CD4-positive, alpha-beta T cell treated with Interleukin-17A for 4 hours (primary cell): ENCODE data around the gene SDK1.

Experiments
- DNase-seq: peaks from one replicate; pipeline ENCODE4 v3.0.0-alpha.2; 2020; ENCODE audit warnings: mixed read lengths

The SDK1 gene

GRCh38 chr7:4003503-4003902 is 702.5 kb downstream of the SDK1 start:
- no peak for DNase-seq

GRCh38 chr7:4006687-4007086 is 705.6 kb downstream of the SDK1 start:
- DNase-seq = no peak

GRCh38 chr7:4009211-4010060 is 708.4 kb downstream of the SDK1 start:
- DNase-seq = no peak

- DNase-seq = no peak
These were observed 709.1 kb downstream of the SDK1 start for GRCh38 chr7:4010061-4010605.

GRCh38 chr7:4010923-4011656 is 710.0 kb downstream of the SDK1 start:
- no peak for DNase-seq

- DNase-seq = no peak
These were observed 712.7 kb downstream of the SDK1 start for GRCh38 chr7:4013793-4014192.

- no peak for DNase-seq
These were observed 713.4 kb downstream of the SDK1 start for GRCh38 chr7:4014346-4015050.

GRCh38 chr7:4015371-4015770 is 714.3 kb downstream of the SDK1 start:
- DNase-seq = no peak

- DNase-seq = no peak
These were observed 714.9 kb downstream of the SDK1 start for GRCh38 chr7:4015996-4016395.

GRCh38 chr7:4017081-4017480 is 716.0 kb downstream of the SDK1 start:
- no peak for DNase-seq

- no peak for DNase-seq
These were observed 716.7 kb downstream of the SDK1 start for GRCh38 chr7:4017785-4018184.

- no peak for DNase-seq
These were observed 717.7 kb downstream of the SDK1 start for GRCh38 chr7:4018601-4019316.

GRCh38 chr7:4020086-4020485 is 719.0 kb downstream of the SDK1 start:
- no peak for DNase-seq

GRCh38 chr7:4021413-4021812 is 720.4 kb downstream of the SDK1 start:
- DNase-seq = no peak

- DNase-seq = no peak
These were observed 721.2 kb downstream of the SDK1 start for GRCh38 chr7:4022265-4022664.

GRCh38 chr7:4023502-4023901 is 722.5 kb downstream of the SDK1 start:
- DNase-seq = no peak

GRCh38 chr7:4024133-4024532 is 723.1 kb downstream of the SDK1 start:
- no peak for DNase-seq

- no peak for DNase-seq
These were observed 723.8 kb downstream of the SDK1 start for GRCh38 chr7:4024806-4025205.

GRCh38 chr7:4025210-4025609 is 724.2 kb downstream of the SDK1 start:
- no peak for DNase-seq

GRCh38 chr7:4025694-4026615 is 724.9 kb downstream of the SDK1 start:
- DNase-seq = no peak

GRCh38 chr7:4026941-4027486 is 726.0 kb downstream of the SDK1 start:
- DNase-seq = no peak
